GM13976 (cell line): ENCODE results near the gene CDH12.

Experiments
- DNase-seq: peaks from one replicate; pipeline ENCODE4 v3.0.0; 2012; ENCODE audit warnings: low spot score
- in situ Hi-C: fragments of 300-500 bp; cut with MboI; formaldehyde crosslinking; loops from one replicate; pipeline ENCODE4 v1.12.0; 2022; ENCODE audit warnings: low sequenced_read_pairs, mixed read lengths, inconsistent platforms; ENCODE audit not compliant: unreplicated experiment
- TF ChIP-seq, protein P1 (sequence below): IDR thresholded peaks from 2 replicates; pipeline ENCODE4 v1.5.1; 2012; ENCODE audit warnings: borderline replicate concordance, mild to moderate bottlenecking; ENCODE audit not compliant: insufficient read depth; ENCODE audit errors: extremely low read depth, missing control alignments, control extremely low read depth

Gene CDH12

DNA sequence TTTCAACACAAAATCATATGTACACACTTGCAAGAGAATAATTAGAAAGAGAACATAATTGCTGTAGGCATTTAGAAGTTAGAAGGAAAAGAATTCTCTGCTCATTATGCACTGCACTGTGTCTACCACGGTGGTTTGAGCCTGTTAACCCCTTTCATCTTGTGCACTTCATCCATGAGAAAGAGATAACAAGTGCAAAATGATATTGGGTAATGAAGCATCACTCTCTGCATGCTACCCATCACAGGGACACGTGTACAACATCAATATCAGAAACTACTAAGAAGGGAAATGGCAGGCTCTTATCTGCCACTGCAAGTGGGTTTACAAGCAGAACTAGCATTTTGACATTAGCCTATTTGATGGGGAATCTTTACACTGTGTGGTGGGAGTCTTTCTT is 202.6 kb downstream of the CDH12 start:
- DNase-seq: no peak
- in situ Hi-C loops: no loop called here
- TF ChIP-seq, protein P1, sequence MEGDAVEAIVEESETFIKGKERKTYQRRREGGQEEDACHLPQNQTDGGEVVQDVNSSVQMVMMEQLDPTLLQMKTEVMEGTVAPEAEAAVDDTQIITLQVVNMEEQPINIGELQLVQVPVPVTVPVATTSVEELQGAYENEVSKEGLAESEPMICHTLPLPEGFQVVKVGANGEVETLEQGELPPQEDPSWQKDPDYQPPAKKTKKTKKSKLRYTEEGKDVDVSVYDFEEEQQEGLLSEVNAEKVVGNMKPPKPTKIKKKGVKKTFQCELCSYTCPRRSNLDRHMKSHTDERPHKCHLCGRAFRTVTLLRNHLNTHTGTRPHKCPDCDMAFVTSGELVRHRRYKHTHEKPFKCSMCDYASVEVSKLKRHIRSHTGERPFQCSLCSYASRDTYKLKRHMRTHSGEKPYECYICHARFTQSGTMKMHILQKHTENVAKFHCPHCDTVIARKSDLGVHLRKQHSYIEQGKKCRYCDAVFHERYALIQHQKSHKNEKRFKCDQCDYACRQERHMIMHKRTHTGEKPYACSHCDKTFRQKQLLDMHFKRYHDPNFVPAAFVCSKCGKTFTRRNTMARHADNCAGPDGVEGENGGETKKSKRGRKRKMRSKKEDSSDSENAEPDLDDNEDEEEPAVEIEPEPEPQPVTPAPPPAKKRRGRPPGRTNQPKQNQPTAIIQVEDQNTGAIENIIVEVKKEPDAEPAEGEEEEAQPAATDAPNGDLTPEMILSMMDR: no peak

DNA sequence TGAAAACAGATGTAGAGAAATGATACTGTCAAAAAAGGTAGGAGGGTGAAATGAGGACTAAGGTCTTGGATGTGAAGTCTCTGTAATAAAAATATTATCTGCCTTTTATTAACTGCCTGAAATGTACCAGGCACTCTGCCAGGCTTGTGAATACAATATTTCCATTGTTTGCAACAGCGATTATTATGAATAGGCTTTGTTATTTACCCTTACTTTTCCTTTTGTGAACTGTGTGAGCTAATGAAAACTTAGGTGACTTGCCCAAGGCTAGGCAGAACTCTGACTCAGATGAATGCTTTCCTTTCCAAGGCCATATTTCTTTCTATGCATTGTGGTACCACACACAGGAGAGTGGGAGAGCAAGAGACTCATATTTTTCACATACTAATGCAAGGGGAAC is 204.1 kb downstream of the CDH12 start:
- TF ChIP-seq, protein P1: no peak
- in situ Hi-C loops: no loop called here
- no peak for DNase-seq

DNA sequence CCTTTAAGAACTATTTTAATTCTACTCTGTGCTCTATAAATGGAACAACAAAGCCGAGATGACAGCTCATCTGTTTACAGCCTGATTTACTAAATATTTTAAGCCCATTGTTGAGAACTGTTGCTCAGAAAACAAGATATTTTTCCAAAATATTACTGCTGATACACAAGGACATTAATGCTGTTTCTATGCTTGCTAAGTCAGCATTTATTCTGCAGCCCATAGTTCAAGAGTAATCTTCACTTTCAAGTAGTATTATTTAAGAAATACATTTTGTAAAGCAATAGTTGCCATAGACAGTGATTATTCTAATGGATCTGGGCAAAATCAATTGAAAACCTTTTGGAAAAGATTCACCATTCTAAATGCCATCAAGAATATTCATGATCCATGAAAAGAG is 208.3 kb downstream of the CDH12 start:
- in situ Hi-C loops: no loop called here
- TF ChIP-seq, protein P1: no peak
- DNase-seq: no peak

DNA sequence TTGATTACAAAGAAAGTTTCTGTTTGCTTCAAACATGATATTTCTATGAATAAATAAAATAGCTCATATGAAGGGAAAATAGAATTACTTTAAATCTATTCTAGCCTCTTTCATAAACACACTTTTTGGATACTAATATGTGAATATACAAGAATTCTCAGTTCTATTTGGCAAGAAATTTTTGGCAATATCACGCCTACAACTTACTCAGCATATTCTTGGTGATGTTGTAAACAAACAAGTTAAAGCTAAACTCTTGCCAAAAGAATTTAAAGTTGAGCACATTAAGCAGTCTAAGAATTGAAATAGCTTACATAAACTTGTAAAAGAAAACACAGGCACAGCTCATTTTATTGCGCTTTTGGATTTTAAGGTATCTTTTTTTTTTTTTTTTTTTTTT is 209.8 kb downstream of the CDH12 start:
- TF ChIP-seq, protein P1: no peak
- no peak for DNase-seq
- in situ Hi-C loops: no loop called here

DNA sequence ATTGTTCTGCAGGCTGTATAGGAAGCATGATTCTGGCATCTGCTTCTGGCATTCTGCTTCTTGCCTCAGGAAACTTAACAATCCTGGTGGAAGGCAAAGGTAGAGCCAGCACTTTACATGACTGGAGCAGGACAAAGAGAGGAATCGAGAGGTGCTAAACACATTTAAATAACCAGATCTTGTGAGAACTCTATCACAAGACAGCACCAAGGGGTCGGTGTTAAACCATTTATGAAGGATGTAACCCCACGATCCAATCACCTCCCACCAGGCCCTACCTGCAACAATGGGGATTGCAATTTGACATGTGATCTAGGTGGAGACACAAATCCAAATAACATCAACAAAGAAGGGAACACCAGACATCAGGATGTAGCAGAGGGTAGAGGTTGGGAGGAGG is 221.5 kb downstream of the CDH12 start:
- in situ Hi-C loops: no loop called here
- TF ChIP-seq, protein P1: no peak
- DNase-seq: no peak

DNA sequence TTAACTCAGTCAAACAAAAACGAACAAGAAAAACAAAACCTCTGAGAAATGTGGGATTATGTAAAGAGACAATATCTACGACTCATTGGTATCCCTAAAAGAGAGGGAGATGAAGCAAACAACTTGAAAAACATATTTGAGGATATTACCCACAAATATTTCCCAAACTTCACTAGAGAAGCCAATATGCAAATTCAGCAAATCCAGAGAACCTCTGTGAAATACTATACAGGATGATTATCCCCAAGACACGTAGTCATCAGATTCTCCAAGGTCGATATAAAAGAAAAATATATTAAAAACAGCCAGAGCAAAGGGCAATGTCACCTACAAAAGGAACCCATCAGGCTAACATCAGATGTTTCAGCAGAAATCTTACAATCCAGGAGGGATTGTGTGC is 226.1 kb downstream of the CDH12 start:
- TF ChIP-seq, protein P1: no peak
- DNase-seq: no peak
- in situ Hi-C loops: no loop called here

DNA sequence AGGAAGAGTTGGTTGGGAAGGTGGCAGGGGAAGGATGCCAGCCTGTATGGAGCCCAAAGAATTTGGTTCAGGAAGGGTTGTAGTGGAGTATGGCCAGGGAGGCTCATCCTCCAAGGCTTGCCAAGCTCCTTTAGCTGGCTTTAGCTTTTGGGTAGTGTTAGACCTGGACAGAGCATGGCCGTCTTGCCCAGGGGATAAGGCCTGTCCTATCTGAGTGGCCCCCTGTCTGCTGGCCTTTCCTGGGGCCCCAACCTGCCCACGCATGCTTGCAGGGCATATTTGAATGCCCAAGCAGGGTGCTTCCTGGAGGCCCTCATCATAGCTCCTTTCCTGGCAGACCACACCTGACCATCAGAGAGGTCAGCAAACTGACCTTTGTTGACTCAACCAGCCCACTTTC is 227.7 kb downstream of the CDH12 start:
- no peak for DNase-seq
- in situ Hi-C loops: no loop called here
- TF ChIP-seq, protein P1: no peak
